BLaER1 (cell line): ENCODE results near the gene ITPRIPL2.

Experiments
- H3K27ac ChIP-seq: shearing (Covaris generic); formaldehyde crosslinking; 2 replicates; pipeline ENCODE4 v1.8.1; 2022
- H3K27me3 ChIP-seq: shearing (Covaris generic); formaldehyde crosslinking; 2 replicates; pipeline ENCODE4 v1.8.1; 2022
- H3K36me3 ChIP-seq: shearing (Covaris generic); formaldehyde crosslinking; 2 replicates; pipeline ENCODE4 v1.8.1; 2022
- H3K4me1 ChIP-seq: shearing (Covaris generic); formaldehyde crosslinking; 2 replicates; pipeline ENCODE4 v1.8.1; 2022
- H3K4me2 ChIP-seq: shearing (Covaris generic); formaldehyde crosslinking; 2 replicates; pipeline ENCODE4 v1.8.1; 2022
- H3K4me3 ChIP-seq: shearing (Covaris generic); formaldehyde crosslinking; 2 replicates; pipeline ENCODE4 v1.8.1; 2022
- H3K9ac ChIP-seq: shearing (Covaris generic); formaldehyde crosslinking; 2 replicates; pipeline ENCODE4 v1.8.1; 2022
- H3K9me3 ChIP-seq: shearing (Covaris generic); formaldehyde crosslinking; 2 replicates; pipeline ENCODE4 v1.8.1; 2022
- H4K20me1 ChIP-seq: shearing (Covaris generic); formaldehyde crosslinking; 2 replicates; pipeline ENCODE4 v1.8.1; 2022
- Cebpa-rat ChIP-seq: shearing (Covaris generic); IDR thresholded peaks from 2 replicates; pipeline ENCODE4 v1.8.1; 2022

ITPRIPL2 gene

DNA sequence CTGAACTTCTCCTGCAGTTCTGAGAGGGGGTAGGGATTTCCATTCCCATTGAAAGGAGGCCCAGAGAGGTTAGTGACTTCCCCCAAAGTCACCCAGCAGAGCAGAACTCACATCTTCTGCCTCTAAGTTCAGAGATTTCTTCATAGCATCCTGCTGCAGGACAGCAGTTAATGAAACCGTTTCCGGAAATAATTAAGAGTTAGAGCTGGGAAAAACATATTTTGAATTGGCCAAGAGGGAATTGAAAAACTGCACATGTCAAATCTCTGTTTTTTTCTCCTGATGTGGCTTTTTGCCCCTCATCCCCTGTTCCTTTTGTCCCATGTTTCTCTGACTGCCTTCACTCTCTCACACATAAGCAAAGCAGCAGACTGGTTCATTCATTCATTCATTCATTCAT is 26.6 kb downstream of the ITPRIPL2 start:
- Histone ChIP-seq H3K9me3 (no peaks in the 10 kb centered on the region), H3K36me3 (no peaks in the 10 kb centered on the region), H3K4me1 (no peaks in the 10 kb centered on the region), H3K4me2 (no peak overlapping the region), H3K9ac (no peak overlapping the region), H4K20me1 (no peaks in the 10 kb centered on the region), H3K4me3 (no peak overlapping the region), H3K27me3 (no peaks in the 10 kb centered on the region), H3K27ac (no peak overlapping the region)
- TF ChIP-seq Cebpa-rat = no peak

- no peak overlapping the region for H3K27ac ChIP-seq
- no peak overlapping the region for H3K9ac ChIP-seq
- no peaks in the 10 kb centered on the region for H3K36me3 ChIP-seq
- no peak for TF ChIP-seq Cebpa-rat
- no peak overlapping the region for H3K4me3 ChIP-seq
- no peaks in the 10 kb centered on the region for H3K4me1 ChIP-seq
- H4K20me1 ChIP-seq = no peaks in the 10 kb centered on the region
- no peak overlapping the region for H3K4me2 ChIP-seq
- H3K27me3 ChIP-seq = no peaks in the 10 kb centered on the region
- H3K9me3 ChIP-seq = peaks cover 7% of the 10 kb centered on the region; the same call in 1 of the 2 replicates
Observed at GRCh38 chr16:19142939-19143598, 29.3 kb downstream of the ITPRIPL2 start.

GRCh38 chr16:19143599-19143956 is 29.8 kb downstream of the ITPRIPL2 start:
- Histone ChIP-seq H4K20me1 (no peaks in the 10 kb centered on the region), H3K9me3 (peaks cover 12% of the 10 kb centered on the region; the same call in 1 of the 2 replicates), H3K27ac (no peak overlapping the region), H3K4me2 (no peak overlapping the region), H3K4me1 (no peaks in the 10 kb centered on the region), H3K4me3 (no peak overlapping the region), H3K9ac (no peak overlapping the region), H3K27me3 (no peaks in the 10 kb centered on the region), H3K36me3 (no peaks in the 10 kb centered on the region)
- TF ChIP-seq Cebpa-rat = no peak

- no peak for TF ChIP-seq Cebpa-rat
- H4K20me1 ChIP-seq = no peaks in the 10 kb centered on the region
- H3K9ac ChIP-seq = no peak overlapping the region
- H3K27ac ChIP-seq = no peak overlapping the region
- H3K27me3 ChIP-seq = no peaks in the 10 kb centered on the region
- H3K4me1 ChIP-seq = no peaks in the 10 kb centered on the region
- H3K9me3 ChIP-seq = peaks cover 12% of the 10 kb centered on the region; the same call in 1 of the 2 replicates
- no peak overlapping the region for H3K4me2 ChIP-seq
- no peaks in the 10 kb centered on the region for H3K36me3 ChIP-seq
- H3K4me3 ChIP-seq = no peak overlapping the region
Observed at GRCh38 chr16:19145010-19145409, 31.2 kb downstream of the ITPRIPL2 start.

GRCh38 chr16:19147126-19147525 is 33.4 kb downstream of the ITPRIPL2 start:
- Histone ChIP-seq H3K9ac (no peak overlapping the region), H3K9me3 (peaks cover 12% of the 10 kb centered on the region; the same call in 1 of the 2 replicates), H3K4me1 (no peaks in the 10 kb centered on the region), H3K36me3 (no peaks in the 10 kb centered on the region), H3K4me2 (no peak overlapping the region), H4K20me1 (no peaks in the 10 kb centered on the region), H3K27ac (no peak overlapping the region), H3K4me3 (no peak overlapping the region), H3K27me3 (no peaks in the 10 kb centered on the region)
- TF ChIP-seq Cebpa-rat = no peak

GRCh38 chr16:19147627-19148026 is 33.9 kb downstream of the ITPRIPL2 start:
- TF ChIP-seq Cebpa-rat = no peak
- no peak overlapping the region for H3K27ac ChIP-seq

DNA sequence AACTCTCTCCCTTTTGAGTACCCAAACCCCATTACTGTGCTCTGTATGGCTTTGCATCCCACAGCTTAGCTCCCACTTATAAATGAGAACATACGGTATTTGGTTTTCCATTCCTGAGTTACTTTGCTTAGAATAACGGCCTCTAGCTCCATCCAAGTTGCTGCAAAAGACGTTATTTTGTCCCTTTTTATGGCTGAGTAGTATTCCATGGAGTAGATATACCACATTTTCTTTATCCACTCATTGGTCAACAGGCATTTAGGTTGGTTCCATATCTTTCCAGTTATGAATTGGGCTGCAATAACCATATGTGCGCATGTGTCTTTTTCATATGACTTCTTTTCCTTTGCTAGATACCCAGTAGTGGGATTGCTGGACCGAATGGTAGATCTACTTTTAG is 34.4 kb downstream of the ITPRIPL2 start:
- Histone ChIP-seq H3K36me3 (no peaks in the 10 kb centered on the region), H3K4me2 (no peak overlapping the region), H3K9ac (no peak overlapping the region), H3K27me3 (no peaks in the 10 kb centered on the region), H3K9me3 (peaks cover 12% of the 10 kb centered on the region; the same call in 1 of the 2 replicates), H3K4me1 (no peaks in the 10 kb centered on the region), H3K27ac (no peak overlapping the region), H3K4me3 (no peak overlapping the region), H4K20me1 (no peaks in the 10 kb centered on the region)
- TF ChIP-seq Cebpa-rat = no peak

More at GRCh38 chr16:19147627-19148026, 33.9 kb downstream of the ITPRIPL2 start:
- H3K4me2 ChIP-seq = no peak overlapping the region
- H3K27me3 ChIP-seq = no peaks in the 10 kb centered on the region
- no peak overlapping the region for H3K4me3 ChIP-seq
- no peaks in the 10 kb centered on the region for H3K36me3 ChIP-seq
- peaks cover 12% of the 10 kb centered on the region; the same call in 1 of the 2 replicates for H3K9me3 ChIP-seq
- no peak overlapping the region for H3K9ac ChIP-seq
- H4K20me1 ChIP-seq = no peaks in the 10 kb centered on the region
- H3K4me1 ChIP-seq = no peaks in the 10 kb centered on the region

DNA sequence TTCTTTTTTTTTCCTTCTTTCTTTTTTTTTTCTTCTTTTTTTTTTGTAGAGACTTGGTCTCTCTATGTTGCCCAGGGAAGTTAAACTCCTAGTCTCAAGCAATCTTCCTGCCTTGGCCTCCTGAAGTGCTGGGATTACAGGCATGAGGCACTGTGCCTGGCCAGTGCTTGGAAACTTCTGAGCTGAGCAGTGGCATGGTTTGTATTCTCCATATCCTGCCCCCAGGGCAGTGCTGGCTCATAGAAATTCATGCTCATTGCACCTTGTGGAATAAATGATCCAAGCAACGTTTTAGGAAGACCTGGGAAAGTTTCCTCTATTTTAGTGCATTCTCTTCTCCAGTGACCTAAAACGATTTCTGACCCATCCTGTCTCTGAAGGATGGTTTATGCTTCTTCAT is 37.5 kb downstream of the ITPRIPL2 start:
- H3K9ac ChIP-seq = no peak overlapping the region
- H3K4me2 ChIP-seq = no peak overlapping the region
- peaks cover 22% of the 10 kb centered on the region for H3K9me3 ChIP-seq
- H3K27ac ChIP-seq = no peak overlapping the region
- H4K20me1 ChIP-seq = no peaks in the 10 kb centered on the region
- no peak overlapping the region for H3K4me3 ChIP-seq
- no peaks in the 10 kb centered on the region for H3K4me1 ChIP-seq
- no peaks in the 10 kb centered on the region for H3K36me3 ChIP-seq
- no peaks in the 10 kb centered on the region for H3K27me3 ChIP-seq
- TF ChIP-seq Cebpa-rat = no peak

DNA sequence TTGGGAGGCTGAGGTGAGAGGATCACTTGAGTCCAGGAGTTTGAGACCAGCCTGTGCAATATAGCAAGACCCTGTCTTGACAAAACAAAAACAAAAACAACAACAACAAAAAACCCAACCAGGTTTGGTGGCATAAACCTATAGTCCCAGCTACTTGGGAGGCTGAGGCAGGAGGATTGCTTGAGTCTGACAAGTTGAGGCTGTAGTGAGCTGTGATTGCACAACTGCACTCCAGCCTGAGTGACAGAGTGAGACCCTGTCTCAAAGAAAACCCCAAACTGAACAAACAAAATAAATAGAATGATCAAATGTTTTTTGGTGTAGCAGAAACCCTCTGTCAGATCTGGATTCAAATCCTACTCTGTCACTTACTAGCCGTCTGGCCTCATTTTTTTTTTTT is 38.3 kb downstream of the ITPRIPL2 start:
- H3K4me2 ChIP-seq = no peak overlapping the region
- H3K36me3 ChIP-seq = no peaks in the 10 kb centered on the region
- H3K27ac ChIP-seq = no peak overlapping the region
- peaks cover 23% of the 10 kb centered on the region for H3K9me3 ChIP-seq
- no peak overlapping the region for H3K4me3 ChIP-seq
- H3K9ac ChIP-seq = no peak overlapping the region
- no peaks in the 10 kb centered on the region for H3K27me3 ChIP-seq
- H4K20me1 ChIP-seq = no peaks in the 10 kb centered on the region
- no peak for TF ChIP-seq Cebpa-rat
- H3K4me1 ChIP-seq = no peaks in the 10 kb centered on the region

- Histone ChIP-seq H3K4me1 (no peaks in the 10 kb centered on the region), H3K27ac (no peak overlapping the region), H3K9ac (no peak overlapping the region), H4K20me1 (no peaks in the 10 kb centered on the region), H3K36me3 (no peaks in the 10 kb centered on the region), H3K27me3 (no peaks in the 10 kb centered on the region), H3K4me3 (no peak overlapping the region), H3K9me3 (peaks cover 11% of the 10 kb centered on the region), H3K4me2 (no peak overlapping the region)
- TF ChIP-seq Cebpa-rat = no peak
Observed at GRCh38 chr16:19153876-19154275, 40.1 kb downstream of the ITPRIPL2 start.

DNA sequence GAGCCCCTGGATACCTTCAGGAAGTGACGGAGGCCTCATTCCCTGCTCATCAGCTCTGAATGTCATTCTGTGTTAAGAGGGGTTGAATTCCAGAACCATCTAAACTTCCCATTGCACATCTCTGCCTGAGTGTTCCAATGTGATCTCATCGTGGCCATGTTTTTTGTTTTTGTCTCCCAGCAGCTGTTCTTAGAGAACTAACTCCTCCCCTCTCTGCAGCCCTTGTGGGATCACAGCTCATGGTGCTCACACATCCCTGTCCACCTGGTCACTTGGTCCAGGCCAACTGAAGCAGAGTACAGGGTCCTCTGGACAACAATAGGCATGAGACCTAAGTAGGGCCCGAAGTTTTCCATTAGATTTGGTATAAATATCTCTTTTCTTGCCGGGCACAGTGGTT is 48.3 kb downstream of the ITPRIPL2 start:
- Histone ChIP-seq H3K9me3 (no peaks in the 10 kb centered on the region), H3K36me3 (no peaks in the 10 kb centered on the region), H3K27me3 (no peaks in the 10 kb centered on the region), H4K20me1 (no peaks in the 10 kb centered on the region), H3K4me2 (no peak overlapping the region), H3K4me3 (no peak overlapping the region), H3K9ac (no peak overlapping the region), H3K4me1 (no peaks in the 10 kb centered on the region), H3K27ac (no peak overlapping the region)
- TF ChIP-seq Cebpa-rat = no peak
